H9 (cell line): ENCODE data around the gene KCNK10. TPM values are rescaled to one million over a fixed set of nuclear protein-coding genes. Genes with fewer than 3 reads are reported as not detected.

ENCODE experiments used
- DNase-seq: peaks from one replicate; pipeline ENCODE4 v3.0.0-alpha.2; 2017
- H2AFZ ChIP-seq: one replicate; pipeline ENCODE4 v1.6.1; 2013; ENCODE audit warnings: mild to moderate bottlenecking, low read length, control low read depth, moderate library complexity
- H2AK5ac ChIP-seq: 2 replicates; pipeline ENCODE4 v1.6.1; 2013; ENCODE audit warnings: low read length, control low read depth, mixed read lengths; ENCODE audit not compliant: insufficient read length
- H2BK120ac ChIP-seq: one replicate; pipeline ENCODE4 v1.6.1; 2013; ENCODE audit warnings: low read depth, mild to moderate bottlenecking, low read length, control low read depth, inconsistent platforms; ENCODE audit not compliant: poor library complexity, severe bottlenecking
- H2BK12ac ChIP-seq: 2 replicates; pipeline ENCODE4 v1.6.1; 2013; ENCODE audit warnings: low read length, control low read depth, mixed read lengths, low read depth; ENCODE audit not compliant: insufficient read length
- H2BK15ac ChIP-seq: 2 replicates; pipeline ENCODE4 v1.6.1; 2013; ENCODE audit warnings: low read depth, low read length, control low read depth
- H2BK20ac ChIP-seq: one replicate; pipeline ENCODE4 v1.6.1; 2013; ENCODE audit warnings: low read depth, mild to moderate bottlenecking, low read length, control low read depth, inconsistent platforms; ENCODE audit not compliant: poor library complexity, severe bottlenecking
- H2BK5ac ChIP-seq: 2 replicates; pipeline ENCODE4 v1.6.1; 2013; ENCODE audit warnings: low read length, control low read depth, mixed read lengths; ENCODE audit not compliant: insufficient read length
- H3K14ac ChIP-seq: 2 replicates; pipeline ENCODE4 v1.6.1; 2013; ENCODE audit warnings: low read length, control low read depth; ENCODE audit not compliant: insufficient read depth
- H3K18ac ChIP-seq: 2 replicates; pipeline ENCODE4 v1.6.1; 2013; ENCODE audit warnings: low read depth, mild to moderate bottlenecking, mixed read lengths, low read length, control low read depth; ENCODE audit not compliant: insufficient read length
- H3K23ac ChIP-seq: 2 replicates; pipeline ENCODE4 v1.6.1; 2013; ENCODE audit warnings: low read length, control low read depth, mixed read lengths, low read depth; ENCODE audit not compliant: insufficient read length
- H3K23me2 ChIP-seq: 2 replicates; pipeline ENCODE4 v1.6.1; 2013; ENCODE audit warnings: low read depth, mild to moderate bottlenecking, mixed read lengths, low read length, control low read depth; ENCODE audit not compliant: insufficient read length, poor library complexity, severe bottlenecking
- H3K27ac ChIP-seq: 2 replicates; pipeline ENCODE4 v1.5.1; 2013; ENCODE audit warnings: low read length, control low read depth, mixed read lengths, low read depth; ENCODE audit not compliant: insufficient read length
- H3K27me3 ChIP-seq: 2 replicates; pipeline ENCODE4 v1.6.1; 2013; ENCODE audit warnings: low read length, control low read depth, inconsistent platforms; ENCODE audit not compliant: insufficient read depth
- H3K4ac ChIP-seq: 2 replicates; pipeline ENCODE4 v1.6.1; 2013; ENCODE audit warnings: low read depth, mild to moderate bottlenecking, control low read depth, inconsistent platforms, low read length, moderate library complexity
- H3K4me1 ChIP-seq: 2 replicates; pipeline ENCODE4 v1.6.1; 2013; ENCODE audit warnings: low read length, control low read depth, inconsistent platforms; ENCODE audit not compliant: insufficient read depth
- H3K4me2 ChIP-seq: 2 replicates; pipeline ENCODE4 v1.6.1; 2013; ENCODE audit warnings: low read length, control low read depth, mixed read lengths; ENCODE audit not compliant: insufficient read length, insufficient read depth
- H3K56ac ChIP-seq: 2 replicates; pipeline ENCODE4 v1.6.1; 2013; ENCODE audit warnings: low read depth, mild to moderate bottlenecking, mixed read lengths, low read length, control low read depth; ENCODE audit not compliant: insufficient read length
- H3K79me1 ChIP-seq: 2 replicates; pipeline ENCODE4 v1.6.1; 2013; ENCODE audit warnings: low read depth, mild to moderate bottlenecking, moderate library complexity, low read length, control low read depth, inconsistent platforms; ENCODE audit not compliant: insufficient read depth, poor library complexity, severe bottlenecking
- H3K79me2 ChIP-seq: 2 replicates; pipeline ENCODE4 v1.6.1; 2013; ENCODE audit warnings: low read length, control low read depth, inconsistent platforms; ENCODE audit not compliant: insufficient read depth
- H3K9ac ChIP-seq: 2 replicates; pipeline ENCODE4 v1.6.1; 2013; ENCODE audit warnings: low read length, control low read depth, mixed read lengths; ENCODE audit not compliant: insufficient read length; ENCODE audit errors: extremely low read depth
- H3K9me3 ChIP-seq: one replicate; pipeline ENCODE4 v1.6.1; 2013; ENCODE audit warnings: low read depth, low read length, inconsistent platforms; ENCODE audit not compliant: control insufficient read depth
- H3T11ph ChIP-seq: one replicate; pipeline ENCODE4 v1.6.1; 2013; ENCODE audit warnings: mild to moderate bottlenecking, low read length, control low read depth, inconsistent platforms
- H4K20me1 ChIP-seq: one replicate; pipeline ENCODE4 v1.6.1; 2013; ENCODE audit not compliant: control insufficient read depth, insufficient read length, insufficient read depth
- H4K5ac ChIP-seq: 2 replicates; pipeline ENCODE4 v1.6.1; 2013; ENCODE audit warnings: low read depth, mild to moderate bottlenecking, mixed read lengths, low read length, control low read depth; ENCODE audit not compliant: insufficient read length
- H4K8ac ChIP-seq: replicated peaks from 2 replicates; pipeline ENCODE4 v1.6.1; 2013; ENCODE audit warnings: low read length, control low read depth, mixed read lengths, low read depth; ENCODE audit not compliant: insufficient read length
- H4K91ac ChIP-seq: 2 replicates; pipeline ENCODE4 v1.6.1; 2013; ENCODE audit warnings: low read depth, mild to moderate bottlenecking, moderate library complexity, mixed read lengths, low read length, control low read depth; ENCODE audit not compliant: insufficient read length
- H3K27ac Mint-ChIP-seq, 3 experiments: 2 replicates in 2 of 3; 3 replicates in 1 of 3; pipeline ENCODE4 v1.8.0; 2020 to 2021; ENCODE audit warnings: mixed read lengths in 3 of 3, mild to moderate bottlenecking in 1 of 3, moderate library complexity in 1 of 3
- H3K27me3 Mint-ChIP-seq: 2 replicates; pipeline ENCODE4 v1.8.0; 2021; ENCODE audit warnings: low read depth, mild to moderate bottlenecking, moderate library complexity, mixed read lengths
- H3K36me3 Mint-ChIP-seq, 3 experiments: 2 replicates in 2 of 3; 3 replicates in 1 of 3; pipeline ENCODE4 v1.8.0; 2020 to 2021; ENCODE audit warnings: low read depth in 3 of 3, mixed read lengths in 3 of 3; ENCODE audit not compliant: insufficient read depth in 1 of 3
- H3K4me1 Mint-ChIP-seq, 2 experiments: 2 replicates each; pipeline ENCODE4 v1.8.0; 2020; ENCODE audit warnings: mixed read lengths in 2 of 2
- H3K4me3 Mint-ChIP-seq, 2 experiments: 2 replicates in 1 of 2; 3 replicates in 1 of 2; pipeline ENCODE4 v1.8.0; 2020 to 2021; ENCODE audit warnings: mild to moderate bottlenecking in 2 of 2, mixed read lengths in 2 of 2, moderate library complexity in 1 of 2
- H3K9me3 Mint-ChIP-seq, 2 experiments: 2 replicates in 1 of 2; 3 replicates in 1 of 2; pipeline ENCODE4 v1.8.0; 2020; ENCODE audit warnings: mild to moderate bottlenecking in 2 of 2, mixed read lengths in 2 of 2, moderate library complexity in 1 of 2
- CTCF ChIP-seq: fragments of 200-600 bp; sonication (generic); conservative IDR thresholded peaks from 3 replicates; pipeline ENCODE4 v1.8.0; 2021; ENCODE audit warnings: antibody characterized with exemption, mild to moderate bottlenecking
- WGBS: extraction: QIAGEN DNeasy Blood & Tissue Kit; methylation state at CpG from one replicate; pipeline ENCODE4 v1.1.7; 2013; ENCODE audit warnings: missing lambda C conversion rate, low lambda C conversion rate, mixed read lengths; ENCODE audit not compliant: insufficient read length; ENCODE audit errors: extremely low coverage; 5-methylcytosine and 5-hydroxymethylcytosine counted together
- total RNA-seq: library from RNA; stranded (reverse); gene quantifications from 2 replicates; pipeline ENCODE4 v1.2.1, GENCODE V29; 2021

Gene KCNK10
- total RNA-seq, 1 experiment from 2014 or later, result 0.33 TPM

DNA sequence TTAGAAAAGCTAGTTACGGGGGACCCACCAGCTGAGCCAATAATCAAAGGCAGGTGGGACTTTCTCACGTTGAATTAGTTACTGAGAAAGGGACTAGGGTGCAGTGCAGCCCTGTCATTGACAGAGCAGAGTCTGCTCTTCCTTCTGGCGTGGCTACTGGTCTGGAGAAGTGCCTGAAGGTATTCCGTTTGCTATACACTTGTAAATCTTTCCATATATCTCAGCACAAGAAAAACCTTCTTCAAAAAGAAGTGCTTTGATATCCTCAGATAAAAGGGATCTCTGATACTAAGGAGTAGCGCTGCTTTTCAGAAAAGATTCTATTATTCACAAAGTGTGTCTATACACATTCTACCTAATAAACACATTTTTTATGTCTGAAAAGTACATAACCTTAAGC lies 91.5 kb downstream of the KCNK10 start:
- Histone ChIP-seq H2AFZ (no peak overlapping the region), H4K20me1 (no peaks in the 10 kb centered on the region), H3K23me2 (no peaks in the 10 kb centered on the region), H4K91ac (no peak overlapping the region), H3K23ac (no peak overlapping the region), H2BK20ac (no peak overlapping the region), H3K14ac (no peak overlapping the region), H2BK120ac (no peak overlapping the region), H2BK15ac (no peak overlapping the region), H3K9me3 (no peaks in the 10 kb centered on the region), H3K4me2 (no peak overlapping the region), H3T11ph (no peak overlapping the region), H3K18ac (no peak overlapping the region), H3K79me2 (no peaks in the 10 kb centered on the region), H2BK5ac (no peak overlapping the region), H2AK5ac (no peak overlapping the region), H3K4ac (no peak overlapping the region), H4K5ac (no peak overlapping the region), H3K27me3 (no peaks in the 10 kb centered on the region), H3K56ac (no peak overlapping the region), H3K79me1 (no peaks in the 10 kb centered on the region), H3K9ac (no peak overlapping the region), H3K27ac (no peak overlapping the region), H3K4me1 (no peaks in the 10 kb centered on the region), H4K8ac (no peak overlapping the region), H2BK12ac (no peak overlapping the region)
- Mint-ChIP-seq H3K36me3 (peaks cover 0 to 7% (median 0%) of the 10 kb centered on the region in 3 experiments; a peak in 3 of 7 replicates), H3K4me3 (no peak overlapping the region), H3K27ac (no peak overlapping the region; a peak in 1 of 7 replicates), H3K4me1 (peaks cover 7 to 10% of the 10 kb centered on the region in 2 experiments), H3K27me3 (no peaks in the 10 kb centered on the region), H3K9me3 (peaks cover 7 to 8% of the 10 kb centered on the region in 2 experiments)
- no peak for TF ChIP-seq CTCF
- WGBS, result no CpG with 5 or more reads among the region's 5 CpGs
- DNase-seq, result no peak
